Stimulated activated CD8-positive, alpha-beta memory T cell treated with anti-CD3 and anti-CD28 coated beads, Interleukin-15, amount 100 ng/mL, for 4 hours (primary cell): ENCODE results near the gene CADM1.

Source experiments
- DNase-seq, 2 donors: peaks; one replicate each; pipeline ENCODE4 v3.0.0-alpha.2; 2020; ENCODE audit warnings: low read depth in 2 of 2

CADM1 gene

DNA sequence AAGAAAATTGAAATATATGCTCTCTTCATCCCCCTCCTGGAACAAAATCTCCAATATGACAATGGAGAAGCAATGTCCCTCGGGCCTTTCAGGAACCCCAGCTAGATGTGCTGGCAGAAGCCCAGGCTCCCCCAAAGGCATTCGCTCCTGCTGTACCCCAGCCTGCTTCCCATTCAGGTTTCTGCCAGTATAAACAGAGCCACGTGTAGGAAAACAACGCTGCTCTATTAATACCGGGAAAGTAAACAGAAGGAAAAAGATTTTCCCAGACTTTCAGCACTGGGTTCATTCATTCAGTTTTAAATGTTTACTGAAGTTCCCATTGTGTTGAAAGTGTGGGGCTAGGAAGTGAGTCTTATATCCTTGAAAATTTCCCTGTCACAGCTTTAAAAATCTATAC lies 147.1 kb downstream of the CADM1 start:
- DNase-seq, result no peak

DNA sequence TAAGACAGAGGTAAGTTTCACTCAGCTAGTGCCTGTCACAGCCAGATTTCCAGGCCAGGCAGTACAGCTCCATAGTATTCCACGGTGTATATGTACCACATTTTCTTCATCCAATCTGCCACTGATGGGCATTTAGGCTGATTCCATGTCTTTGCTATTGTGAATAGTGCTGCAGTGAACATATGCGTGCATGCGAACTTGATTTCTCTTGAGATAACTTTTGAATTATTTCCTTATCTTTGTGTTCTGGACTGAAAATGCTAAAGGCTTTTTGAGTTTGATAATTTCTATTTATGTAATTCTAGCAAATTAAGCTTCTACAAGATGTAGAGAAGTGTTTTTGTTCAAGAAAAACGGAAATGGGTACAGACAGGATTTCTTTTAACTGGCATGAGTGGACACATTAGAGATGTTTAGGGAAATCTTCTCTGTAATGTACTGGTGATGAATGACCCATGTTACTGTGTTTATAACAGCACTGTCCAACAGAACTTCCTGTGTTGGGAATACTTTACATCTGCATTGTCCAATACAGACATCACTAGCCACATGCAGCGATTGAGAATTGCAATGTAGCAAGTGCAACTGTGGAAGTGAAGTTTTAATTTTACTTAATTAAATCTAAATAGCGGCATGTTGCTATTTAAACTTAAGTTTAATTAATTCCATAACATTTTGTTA lies 151.3 kb downstream of the CADM1 start:
- DNase-seq, result no peak

DNA sequence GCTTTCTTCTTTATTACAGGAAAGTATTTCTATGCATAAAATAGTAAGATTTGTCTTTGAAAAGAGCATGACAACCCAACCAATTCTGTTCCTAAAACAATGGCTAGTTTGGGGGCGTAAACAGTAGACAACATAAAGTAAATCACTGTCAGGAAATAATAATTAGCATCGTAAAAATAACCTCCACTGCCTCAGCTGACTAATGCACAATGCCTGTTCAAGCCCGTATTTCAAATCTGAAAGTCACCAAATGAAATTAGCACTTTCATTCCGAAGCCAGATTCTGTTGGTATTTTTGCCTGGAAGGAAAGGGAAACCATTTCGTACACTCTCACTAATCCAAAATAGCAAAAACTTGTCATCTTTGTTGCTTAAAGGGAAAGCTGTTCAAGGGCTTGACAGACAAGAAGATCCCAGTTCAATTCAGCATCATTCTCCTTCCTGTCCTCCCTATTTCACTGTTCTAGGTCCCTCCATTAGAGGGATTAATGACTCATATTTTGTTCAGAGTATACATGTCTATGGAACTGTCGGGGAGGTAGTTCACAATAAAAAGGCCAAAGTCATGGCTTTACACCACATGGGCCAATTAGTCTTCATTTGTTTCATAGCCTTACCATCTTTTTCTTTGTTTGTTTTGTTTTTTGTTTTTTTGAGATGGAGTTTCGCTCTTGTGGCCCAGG lies 154.7 kb downstream of the CADM1 start:
- no peak for DNase-seq

DNA sequence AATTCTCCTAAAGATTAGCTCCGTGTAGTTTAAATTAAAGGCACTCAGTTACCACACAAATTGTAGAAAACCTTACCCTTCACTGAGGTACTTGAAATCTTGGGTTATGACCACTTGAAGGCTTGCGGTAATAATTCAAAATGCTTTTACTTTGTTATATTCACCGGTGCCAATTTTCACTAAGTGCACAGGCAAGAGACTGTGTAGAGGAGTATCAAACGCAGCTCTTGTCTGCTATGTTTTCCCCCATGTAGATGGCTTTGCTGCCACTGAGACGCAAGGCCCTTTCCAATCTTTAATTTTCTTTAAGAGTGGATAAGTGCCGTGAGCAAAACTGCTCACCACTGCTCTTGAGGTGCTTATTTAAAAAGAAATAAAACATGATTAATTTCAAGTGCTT lies 155.8 kb downstream of the CADM1 start:
- DNase-seq, result no peak

DNA sequence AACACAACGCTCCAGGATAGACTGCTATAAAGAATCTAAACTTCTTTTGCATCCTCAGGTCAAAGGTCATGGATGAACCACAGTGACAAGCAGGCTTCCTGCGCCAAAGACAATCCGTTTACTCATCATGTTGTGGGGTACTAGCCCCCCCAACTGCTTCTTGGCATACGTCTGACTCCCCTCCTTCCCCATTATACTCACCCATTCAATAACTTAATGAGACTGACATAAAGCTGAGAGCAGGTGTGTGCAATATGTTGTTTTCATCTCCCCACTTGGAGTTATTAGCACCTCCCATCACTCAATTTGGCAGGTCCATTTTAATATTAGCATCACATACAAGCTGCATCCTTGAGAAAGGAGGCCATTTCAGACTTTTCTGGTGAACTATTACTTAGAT lies 157.1 kb downstream of the CADM1 start:
- no peak for DNase-seq

DNA sequence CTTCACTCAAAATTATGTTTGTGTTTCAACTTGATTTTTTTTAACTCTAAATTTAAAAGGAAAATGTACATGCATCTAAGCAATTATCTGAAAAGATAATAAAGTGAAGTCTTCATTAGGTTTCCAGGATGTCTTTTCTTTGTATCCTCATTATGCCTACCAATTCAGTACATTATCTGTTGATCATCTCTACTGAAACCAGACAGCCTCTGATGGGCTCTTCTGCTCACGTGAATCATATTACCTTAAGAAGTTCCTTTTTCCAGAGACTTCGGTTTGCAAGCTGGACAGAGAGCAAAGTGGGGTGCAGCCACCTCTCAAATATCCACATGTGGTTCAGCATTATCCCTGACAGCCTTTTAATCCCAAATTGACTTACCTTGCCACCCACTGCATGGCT lies 158.4 kb downstream of the CADM1 start:
- no peak for DNase-seq

DNA sequence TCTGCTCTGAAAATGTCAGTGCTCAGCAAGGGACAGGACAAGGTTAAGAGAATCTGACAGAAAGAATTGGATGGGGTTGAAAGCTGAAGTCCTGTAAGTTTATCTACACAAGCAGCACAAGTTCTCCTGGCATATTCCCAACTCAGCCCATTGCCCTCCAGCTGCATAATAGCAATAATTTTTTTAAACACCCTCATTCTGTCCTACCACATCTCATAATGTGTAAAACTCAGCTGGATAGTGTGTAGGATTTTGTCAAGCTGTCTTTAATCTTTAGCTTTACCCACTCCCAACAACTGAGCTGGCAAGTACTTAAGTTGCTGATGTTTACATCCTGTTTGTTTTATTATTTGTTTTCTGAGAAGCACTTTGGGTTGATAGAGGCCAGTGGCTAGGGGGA lies 158.9 kb downstream of the CADM1 start:
- no peak for DNase-seq

DNA sequence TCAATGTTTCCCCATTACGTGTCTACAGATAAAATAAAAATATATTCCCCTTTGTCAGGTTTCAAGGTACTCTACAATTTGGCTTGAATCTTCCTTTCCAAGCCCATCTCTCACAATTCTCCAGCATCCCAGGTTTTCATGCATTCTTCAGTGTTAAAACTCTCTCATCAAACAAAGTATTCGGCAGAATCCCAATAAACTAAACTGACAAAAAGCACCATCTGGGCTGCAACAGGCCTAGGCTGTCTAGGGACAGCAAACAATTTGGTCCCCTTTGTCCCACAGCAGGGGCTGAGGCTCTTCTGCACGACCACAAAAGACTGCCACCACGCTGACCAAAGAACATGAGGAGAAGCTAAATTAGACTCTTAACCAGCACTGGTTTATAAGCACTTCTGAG lies 159.4 kb downstream of the CADM1 start:
- DNase-seq, result no peak

DNA sequence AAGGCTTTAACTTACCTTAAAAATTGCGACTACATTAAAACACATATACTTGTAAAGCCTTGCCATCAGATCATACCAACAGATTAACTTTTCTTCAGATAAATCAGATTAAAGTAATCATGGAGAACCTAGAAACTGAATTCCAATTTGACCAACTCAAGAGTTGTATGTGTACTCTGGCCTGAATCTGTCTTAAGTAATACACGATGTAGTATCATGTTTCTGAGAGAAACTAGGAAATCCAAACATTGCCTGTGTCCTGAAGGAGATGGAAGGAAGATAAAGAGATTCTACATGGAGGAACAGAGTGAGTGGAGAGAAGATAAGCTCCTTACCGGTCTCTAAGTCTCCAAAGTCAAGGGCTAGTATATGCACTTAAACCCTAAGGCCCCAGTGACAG lies 162.1 kb downstream of the CADM1 start:
- no peak for DNase-seq

DNA sequence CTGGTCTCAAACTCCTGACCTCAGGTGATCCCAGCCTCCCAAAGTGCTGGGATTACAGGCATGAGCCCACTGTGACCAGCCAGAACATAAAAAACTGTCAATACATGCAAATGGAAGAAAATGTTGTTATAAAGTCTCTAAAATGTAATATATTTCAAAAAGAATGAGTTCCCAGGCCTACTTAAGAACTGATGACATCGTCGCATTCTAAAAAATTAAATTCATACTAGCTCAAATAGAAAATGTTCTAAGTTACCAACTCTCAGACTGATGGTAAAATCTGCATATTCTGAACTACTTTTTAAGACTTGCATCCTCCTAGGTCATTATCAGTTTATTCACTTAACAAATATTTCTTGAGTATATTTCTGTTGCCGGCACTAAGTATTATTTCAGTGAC lies 163.3 kb downstream of the CADM1 start:
- no peak for DNase-seq

DNA sequence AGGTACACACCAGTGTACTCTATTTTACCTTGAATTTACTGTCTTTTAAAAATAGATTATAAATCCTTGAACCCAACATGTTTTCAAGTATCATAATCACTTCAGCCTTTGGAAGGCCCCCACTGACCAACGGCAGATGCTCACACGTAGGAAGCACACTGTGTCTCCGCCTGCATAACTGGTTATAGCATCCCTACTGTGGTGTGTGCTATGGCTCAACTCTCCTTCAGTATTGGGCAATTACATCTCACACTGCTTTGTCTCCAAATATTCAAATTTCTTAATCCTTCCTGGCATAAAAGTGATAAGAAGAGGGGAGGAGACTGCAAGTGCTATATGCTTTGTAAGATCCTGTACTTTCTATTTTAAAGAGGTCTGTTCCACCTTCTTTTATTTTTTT lies 165.7 kb downstream of the CADM1 start:
- DNase-seq, result no peak

DNA sequence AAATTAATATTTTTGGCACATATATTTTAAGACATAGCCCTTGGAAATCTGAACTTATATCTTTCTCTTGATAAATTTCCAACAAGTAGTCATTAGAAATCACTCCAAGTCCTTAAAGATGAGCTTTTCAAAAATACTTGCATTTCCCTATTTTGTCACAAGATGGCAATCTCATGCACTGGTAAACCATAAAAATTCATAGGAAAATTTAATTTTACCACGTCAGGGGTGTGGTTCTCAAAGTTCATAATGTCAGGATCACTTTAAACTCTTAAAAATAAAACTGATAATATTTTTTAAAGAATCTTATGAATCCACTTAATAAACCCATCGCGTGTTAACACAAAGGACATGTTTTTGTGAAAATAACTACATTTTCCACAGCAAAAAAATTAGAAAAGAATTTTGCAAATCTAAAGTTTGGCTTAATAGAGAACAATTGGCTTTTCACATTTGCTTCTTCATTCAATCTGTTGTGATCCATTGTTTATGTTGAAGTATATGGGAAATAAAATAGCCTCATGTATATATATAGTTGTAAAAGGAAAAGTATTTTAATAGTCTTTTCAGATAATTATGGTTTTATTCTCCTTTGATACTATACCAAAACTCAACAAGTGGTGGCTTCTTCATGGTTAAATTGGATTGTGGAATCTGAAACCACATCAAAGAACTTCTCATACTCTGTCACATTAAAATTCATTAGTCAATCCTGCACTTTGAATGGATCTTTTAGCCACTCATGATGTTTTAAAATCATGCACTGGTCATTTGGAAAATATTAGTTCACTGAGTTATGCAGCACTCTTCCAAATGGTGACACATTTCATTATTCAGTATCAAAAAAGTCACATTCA lies 169.1 kb downstream of the CADM1 start:
- no peak for DNase-seq

DNA sequence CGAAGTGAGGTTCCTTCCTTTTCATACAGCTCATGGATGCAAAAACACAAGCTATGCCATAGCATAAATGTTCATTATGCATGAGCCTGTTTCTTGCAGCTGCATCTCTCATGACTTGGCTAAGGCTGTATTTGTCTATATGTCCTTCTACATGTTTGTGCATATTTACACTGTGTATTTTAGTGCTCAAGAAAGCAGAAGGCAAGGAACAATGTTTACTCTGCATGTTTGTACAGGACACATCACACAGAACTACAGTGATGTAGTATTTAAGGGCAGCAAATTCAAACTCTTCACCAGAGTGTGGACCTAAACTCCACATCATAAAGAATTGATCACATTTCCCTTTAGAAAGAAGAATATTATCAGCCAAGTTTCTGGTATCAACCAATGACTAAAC lies 170.3 kb downstream of the CADM1 start:
- DNase-seq, result no peak

DNA sequence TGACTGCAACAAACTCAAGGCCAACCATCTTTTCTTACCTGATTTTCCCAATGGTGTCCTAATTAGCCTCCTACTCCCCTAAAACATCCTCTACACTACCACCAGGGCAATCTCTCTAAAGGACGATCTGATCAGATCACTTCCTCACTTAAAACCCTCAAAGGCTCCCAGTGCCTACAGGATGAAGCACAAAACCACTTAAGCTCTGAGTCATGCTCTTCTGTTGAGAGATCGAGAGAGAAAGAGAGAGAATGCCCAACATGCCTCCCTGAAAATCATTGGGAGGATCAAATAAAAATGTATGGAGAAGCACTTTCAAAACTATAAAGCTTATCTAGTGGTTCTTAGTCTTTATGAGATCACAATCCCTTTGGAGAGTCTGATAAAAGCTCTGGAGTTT lies 171.1 kb downstream of the CADM1 start:
- no peak for DNase-seq

DNA sequence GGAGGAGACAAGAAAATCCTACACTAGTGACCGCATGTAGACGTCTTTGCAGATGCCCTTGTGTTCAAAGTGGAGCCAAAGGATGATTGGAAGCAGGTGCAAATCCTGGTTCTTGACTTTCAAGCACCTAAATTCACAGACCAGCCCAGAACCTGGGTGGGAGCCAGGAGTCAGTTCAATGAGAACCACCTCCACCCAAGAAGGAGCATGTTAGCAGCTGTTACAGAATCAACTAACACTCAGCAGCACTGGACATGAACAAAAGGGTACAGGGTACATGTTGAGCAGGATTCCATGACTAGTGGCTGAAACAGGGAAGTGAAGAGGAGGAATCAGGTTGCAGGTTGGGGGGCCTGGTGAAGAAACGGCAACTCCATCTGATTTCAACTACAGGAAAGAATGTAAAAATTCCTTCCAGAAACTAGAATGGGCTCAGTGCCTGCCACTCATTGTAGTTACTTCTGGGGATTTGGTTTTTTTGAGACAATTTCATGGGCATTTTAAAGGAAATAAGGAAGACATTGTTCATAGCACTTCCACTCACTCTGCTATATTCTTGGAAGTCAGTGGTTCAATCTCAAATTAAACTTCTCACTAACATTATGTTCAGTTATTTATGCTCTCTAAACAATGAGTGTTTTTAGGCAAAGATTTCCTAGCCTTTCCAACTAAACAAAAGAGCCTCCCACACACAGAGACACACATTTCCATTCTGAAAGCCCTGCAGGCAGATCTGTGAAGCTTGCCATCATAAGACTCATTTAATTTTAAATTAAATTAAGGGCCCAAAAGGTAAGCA lies 173.3 kb downstream of the CADM1 start:
- DNase-seq, result no peak

DNA sequence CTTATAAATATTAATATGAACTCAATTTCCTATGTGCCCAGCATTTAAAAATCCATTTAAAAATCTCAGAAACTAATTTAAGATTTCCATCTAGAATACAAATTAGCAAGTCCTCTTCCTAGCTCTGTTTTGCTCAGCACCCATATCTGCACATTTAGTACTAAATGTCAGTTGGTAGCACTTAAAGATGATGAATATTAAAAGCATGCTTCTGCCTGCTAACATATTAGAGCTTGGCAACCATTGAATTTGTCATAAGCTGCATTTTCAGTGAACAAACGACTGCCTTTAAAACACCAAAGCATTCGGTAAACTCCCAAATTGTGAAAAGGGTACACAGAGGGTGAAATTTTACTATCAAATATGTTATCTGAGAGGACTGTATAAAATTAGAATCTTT lies 177.7 kb downstream of the CADM1 start:
- no peak for DNase-seq

DNA sequence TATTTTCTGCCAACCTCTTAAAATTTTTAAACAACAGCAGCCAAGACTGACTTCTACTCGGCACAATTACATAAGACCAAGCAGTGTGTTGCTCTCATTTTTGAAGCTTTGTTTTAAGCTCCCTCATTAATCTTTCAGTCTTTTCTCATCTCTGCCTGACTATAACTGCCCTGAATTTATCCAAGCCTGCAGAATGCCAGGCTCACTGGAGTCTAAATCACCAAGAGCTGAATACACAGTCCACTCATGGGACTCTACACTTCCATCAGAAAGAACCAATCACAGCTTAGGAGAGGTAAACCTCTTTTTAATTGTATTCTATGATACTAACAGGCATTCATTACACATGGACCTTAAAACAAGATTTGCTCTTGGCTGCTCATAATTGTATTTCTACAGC lies 178.7 kb downstream of the CADM1 start:
- no peak for DNase-seq

DNA sequence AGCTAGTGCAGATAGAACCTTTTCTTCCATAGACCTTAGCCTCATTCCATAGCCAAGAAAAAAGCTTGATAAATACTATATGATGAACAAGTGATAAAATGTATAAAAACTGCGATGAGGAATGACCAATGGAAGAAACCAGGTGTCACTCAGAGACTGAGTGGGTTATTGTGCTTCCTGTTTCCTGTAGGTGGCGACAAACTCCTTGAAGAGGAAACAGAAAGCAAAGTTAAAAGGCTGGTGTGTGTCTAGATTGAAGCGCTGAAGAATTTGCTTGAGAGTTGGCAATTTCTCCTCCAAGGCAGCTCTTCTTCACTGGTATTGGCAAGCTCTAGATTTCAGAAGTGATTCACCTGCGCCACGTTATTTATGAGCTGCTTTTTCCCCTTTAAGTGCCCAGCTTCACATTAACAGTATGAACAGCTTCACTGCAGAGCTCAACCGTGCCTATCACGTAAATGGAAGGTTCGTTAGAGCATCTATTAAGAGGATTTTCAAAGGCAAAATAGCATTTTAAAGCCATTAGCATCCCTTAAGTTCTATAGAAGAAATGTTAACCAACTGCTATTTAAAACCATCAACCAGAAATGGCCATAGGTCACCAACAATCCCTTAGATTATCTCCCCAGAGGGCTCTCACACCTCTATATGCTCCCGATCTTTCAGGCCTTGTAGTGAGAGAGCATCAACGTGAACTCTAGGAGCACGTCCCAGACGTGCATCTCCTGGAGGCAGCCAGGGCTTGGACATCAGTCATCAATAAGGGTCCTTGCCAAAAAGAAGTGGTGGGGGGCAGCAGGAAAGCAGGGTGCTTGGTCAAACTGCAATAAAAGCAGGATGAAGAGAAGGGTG lies 179.4 kb downstream of the CADM1 start:
- no peak for DNase-seq

DNA sequence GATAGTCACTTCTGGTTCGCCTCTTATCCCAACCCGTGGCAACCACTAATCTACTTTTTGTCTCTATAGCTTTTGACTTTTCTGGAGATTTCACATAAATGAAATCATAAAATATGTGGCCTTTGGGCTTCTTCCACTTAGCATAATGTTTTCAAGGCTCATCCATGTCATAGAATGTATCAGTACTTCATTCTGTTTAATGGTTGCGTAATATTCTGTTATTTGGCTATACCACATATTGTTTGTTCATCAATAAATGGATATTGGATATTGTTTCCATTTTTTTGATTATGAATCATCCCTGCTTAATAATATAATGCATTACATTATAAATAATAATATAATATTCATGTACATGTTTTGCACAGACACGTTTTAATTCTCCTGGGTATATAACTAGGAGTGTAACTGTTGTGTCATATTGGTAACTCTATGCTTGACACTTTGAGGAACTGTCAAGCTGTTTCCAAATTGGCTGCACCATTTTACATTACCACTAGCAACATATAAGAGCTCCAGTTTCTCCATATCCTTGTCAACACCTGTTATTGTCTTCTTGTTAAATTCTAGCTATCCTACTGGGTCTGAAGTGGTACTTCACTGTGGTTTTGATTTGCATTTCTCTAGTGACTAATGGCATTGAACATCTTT lies 181.5 kb downstream of the CADM1 start:
- DNase-seq, result no peak

DNA sequence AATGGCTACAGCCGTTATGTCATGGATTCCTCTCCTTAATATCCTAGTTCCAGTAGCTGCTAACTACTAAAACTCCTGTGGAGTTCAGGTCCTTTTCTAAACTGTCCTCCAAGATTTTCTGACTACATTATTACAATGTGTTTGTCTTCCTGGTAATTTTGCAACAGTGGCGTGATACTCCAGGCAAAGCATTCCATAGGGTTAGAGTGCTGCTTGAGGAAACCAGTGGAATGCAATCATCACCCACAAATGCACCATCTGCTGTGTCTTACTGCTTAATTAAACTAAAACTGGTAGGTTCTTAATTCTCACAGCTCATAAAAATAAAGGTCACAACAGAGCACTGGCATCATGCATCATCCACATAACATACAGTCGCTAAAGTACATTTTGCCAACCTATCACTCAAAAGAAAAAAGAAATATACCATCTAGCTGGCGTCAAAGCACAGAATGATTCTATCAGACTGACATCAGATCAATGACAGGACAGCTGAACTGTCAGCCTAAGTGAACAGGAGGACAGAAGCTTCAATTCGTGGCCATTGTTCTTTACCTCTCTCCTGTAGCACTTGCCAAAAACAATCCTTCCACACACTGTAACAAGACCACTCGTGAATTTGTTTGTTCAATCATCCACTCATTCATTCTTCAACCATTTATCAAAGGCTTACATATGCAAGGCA lies 182.5 kb downstream of the CADM1 start:
- no peak for DNase-seq
